PC-3 (cell line): ENCODE measurements around the gene SSBP2. TPM values are rescaled to one million over a fixed set of nuclear protein-coding genes. Genes with fewer than 3 reads are reported as not detected.

ENCODE experiments used
- ATAC-seq: fragments of 200-7000 bp; cut with Tn5 transposase; 2 replicates; pipeline ENCODE4 v1.9.1; 2020; ENCODE audit warnings: mild to moderate bottlenecking, moderate library complexity
- BruUV-seq: library from RNA; stranded (reverse); fragments of 400-500 nt; replicated peaks from 2 replicates; lab custom pipeline; 2021; lab: Mats Ljungman, UMichigan
- CTCF ChIA-PET: fragments of 300-600 bp; sonication (Branson Sonifier 250); formaldehyde crosslinking; loops from one replicate; lab custom pipeline; 2022; ENCODE audit warnings: antibody characterized with exemption; lab: Charles Lee
- POLR2A ChIA-PET: fragments of 300-600 bp; sonication (Branson Sonifier 250); formaldehyde crosslinking; loops from one replicate; lab custom pipeline; 2022; ENCODE audit warnings: antibody characterized with exemption; ENCODE audit not compliant: unreplicated experiment; lab: Charles Lee
- DNase-seq: peaks from one replicate; pipeline ENCODE4 v3.0.0-alpha.2; 2015
- H2AFZ ChIP-seq: fragments of 300-600 bp; sonication (generic); 2 replicates; pipeline ENCODE4 v1.6.0; 2016; ENCODE audit warnings: antibody characterized with exemption, low read length
- H3F3A ChIP-seq: fragments of 300-600 bp; sonication (generic); one replicate; pipeline ENCODE4 v1.6.0; 2017; ENCODE audit warnings: antibody characterized with exemption, low read length, control low read depth, mild to moderate bottlenecking; ENCODE audit not compliant: unreplicated experiment
- H3K27ac ChIP-seq: fragments of 300-600 bp; sonication (generic); 2 replicates; pipeline ENCODE4 v1.5.1; 2016; ENCODE audit warnings: mild to moderate bottlenecking, low read length
- H3K27me3 ChIP-seq: fragments of 300-600 bp; sonication (generic); 2 replicates; pipeline ENCODE4 v1.6.1; 2016; ENCODE audit warnings: low read length, mixed read lengths
- H3K36me3 ChIP-seq: fragments of 300-600 bp; sonication (generic); 2 replicates; pipeline ENCODE4 v1.6.1; 2016; ENCODE audit warnings: low read depth, mixed run types, low read length, mixed read lengths
- H3K4me1 ChIP-seq: fragments of 300-600 bp; sonication (generic); 2 replicates; pipeline ENCODE4 v1.5.1; 2016; ENCODE audit warnings: low read length; ENCODE audit not compliant: insufficient read depth
- H3K4me2 ChIP-seq: fragments of 300-600 bp; sonication (generic); 2 replicates; pipeline ENCODE4 v1.6.0; 2016; ENCODE audit warnings: low read length
- H3K4me3 ChIP-seq: fragments of 300-600 bp; sonication (generic); 2 replicates; pipeline ENCODE4 v1.5.1; 2016; ENCODE audit warnings: mild to moderate bottlenecking, low read length, mixed read lengths
- H3K79me2 ChIP-seq: fragments of 300-600 bp; sonication (generic); 2 replicates; pipeline ENCODE4 v1.6.1; 2017; ENCODE audit warnings: low read length, mixed read lengths
- H3K9ac ChIP-seq: fragments of 300-600 bp; sonication (generic); 2 replicates; pipeline ENCODE4 v1.6.0; 2016; ENCODE audit warnings: mild to moderate bottlenecking, low read length
- H3K9me2 ChIP-seq: fragments of 300-600 bp; sonication (generic); replicated peaks from 2 replicates; pipeline ENCODE4 v1.6.1; 2016; ENCODE audit warnings: mixed run types, low read length, mixed read lengths
- H3K9me3 ChIP-seq: fragments of 300-600 bp; sonication (generic); 2 replicates; pipeline ENCODE4 v1.6.1; 2016; ENCODE audit warnings: low read length, mixed read lengths
- H4K20me1 ChIP-seq: fragments of 300-600 bp; sonication (generic); 2 replicates; pipeline ENCODE4 v1.6.1; 2016; ENCODE audit warnings: low read length, mixed read lengths
- EZH2 ChIP-seq: fragments of 300-600 bp; sonication (generic); IDR thresholded peaks from one replicate; pipeline ENCODE4 v1.6.1; 2017; ENCODE audit warnings: antibody characterized with exemption, mild to moderate bottlenecking, low read length; ENCODE audit not compliant: unreplicated experiment
- EZH2phosphoT487 ChIP-seq: fragments of 300-600 bp; sonication (generic); IDR thresholded peaks from 2 replicates; pipeline ENCODE4 v1.6.1; 2018; ENCODE audit warnings: mild to moderate bottlenecking, antibody characterized with exemption, low read length, borderline replicate concordance
- intact Hi-C: fragments of 100-400 bp; cut with micrococcal nuclease; formaldehyde crosslinking; loops from 2 replicates; pipeline ENCODE4 v1.9.0; 2023
- total RNA-seq: library from RNA; depleted of rRNA; stranded (reverse); fragments of >200 nt; gene quantifications from 2 replicates; pipeline ENCODE4 v1.2.3, GENCODE V29; 2014
- TF ChIP-seq, protein P1 (sequence below): fragments of 300-600 bp; sonication (generic); conservative IDR thresholded peaks from 2 replicates; pipeline ENCODE4 v1.5.1; 2017; ENCODE audit warnings: antibody characterized with exemption, low read depth, mild to moderate bottlenecking, low read length

SSBP2 gene
- total RNA-seq, 1 experiment from 2014 or later: 5.8 TPM

DNA sequence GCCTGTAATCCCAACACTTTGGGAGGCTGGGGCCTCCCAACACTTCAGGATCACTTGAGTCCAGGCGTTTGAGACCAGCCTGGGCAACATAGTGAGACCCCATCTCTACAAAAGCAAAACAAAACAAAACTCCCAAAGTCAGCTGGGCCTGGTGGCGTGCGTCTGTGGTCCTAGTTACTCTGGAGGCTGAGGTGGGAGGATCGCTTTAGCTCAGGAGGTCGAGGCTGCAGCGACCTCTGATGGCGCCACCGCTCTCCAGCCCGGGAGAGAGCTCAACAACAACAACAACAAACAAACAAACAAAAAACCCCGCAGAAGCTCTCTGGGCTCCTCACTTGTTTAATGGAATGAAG is 357.5 kb downstream of the SSBP2 start:
- H3K27me3 ChIP-seq: no peaks in the 10 kb centered on the region
- BruUV-seq: no TSS peak
- H3K79me2 ChIP-seq: no peaks in the 10 kb centered on the region
- H3K4me3 ChIP-seq: peak overlapping the region; percentile 55
- H3F3A ChIP-seq: no peaks in the 10 kb centered on the region
- H3K27ac ChIP-seq: no peak overlapping the region
- H3K9me3 ChIP-seq: no peaks in the 10 kb centered on the region
- no peaks in the 10 kb centered on the region for H4K20me1 ChIP-seq
- ChIA-PET POLR2A (interaction anchor here (0.6 kb wide), 1 partner anchor 75 kb away, joined by 3 read pairs; no protein-coding TSS in a partner anchor), CTCF (no interaction called here)
- H3K36me3 ChIP-seq: no peaks in the 10 kb centered on the region
- TF ChIP-seq EZH2 (no peak), EZH2phosphoT487 (no peak)
- TF ChIP-seq, protein P1, sequence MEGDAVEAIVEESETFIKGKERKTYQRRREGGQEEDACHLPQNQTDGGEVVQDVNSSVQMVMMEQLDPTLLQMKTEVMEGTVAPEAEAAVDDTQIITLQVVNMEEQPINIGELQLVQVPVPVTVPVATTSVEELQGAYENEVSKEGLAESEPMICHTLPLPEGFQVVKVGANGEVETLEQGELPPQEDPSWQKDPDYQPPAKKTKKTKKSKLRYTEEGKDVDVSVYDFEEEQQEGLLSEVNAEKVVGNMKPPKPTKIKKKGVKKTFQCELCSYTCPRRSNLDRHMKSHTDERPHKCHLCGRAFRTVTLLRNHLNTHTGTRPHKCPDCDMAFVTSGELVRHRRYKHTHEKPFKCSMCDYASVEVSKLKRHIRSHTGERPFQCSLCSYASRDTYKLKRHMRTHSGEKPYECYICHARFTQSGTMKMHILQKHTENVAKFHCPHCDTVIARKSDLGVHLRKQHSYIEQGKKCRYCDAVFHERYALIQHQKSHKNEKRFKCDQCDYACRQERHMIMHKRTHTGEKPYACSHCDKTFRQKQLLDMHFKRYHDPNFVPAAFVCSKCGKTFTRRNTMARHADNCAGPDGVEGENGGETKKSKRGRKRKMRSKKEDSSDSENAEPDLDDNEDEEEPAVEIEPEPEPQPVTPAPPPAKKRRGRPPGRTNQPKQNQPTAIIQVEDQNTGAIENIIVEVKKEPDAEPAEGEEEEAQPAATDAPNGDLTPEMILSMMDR: no peak
- no peak for DNase-seq
- H3K4me2 ChIP-seq: peak overlapping the region; percentile 73
- no peak for ATAC-seq
- H2AFZ ChIP-seq: peak overlapping the region; percentile 68
- H3K9me2 ChIP-seq: no peaks in the 10 kb centered on the region
- no peaks in the 10 kb centered on the region for H3K4me1 ChIP-seq
- H3K9ac ChIP-seq: no peak overlapping the region
- intact Hi-C loops: no loop called here

DNA sequence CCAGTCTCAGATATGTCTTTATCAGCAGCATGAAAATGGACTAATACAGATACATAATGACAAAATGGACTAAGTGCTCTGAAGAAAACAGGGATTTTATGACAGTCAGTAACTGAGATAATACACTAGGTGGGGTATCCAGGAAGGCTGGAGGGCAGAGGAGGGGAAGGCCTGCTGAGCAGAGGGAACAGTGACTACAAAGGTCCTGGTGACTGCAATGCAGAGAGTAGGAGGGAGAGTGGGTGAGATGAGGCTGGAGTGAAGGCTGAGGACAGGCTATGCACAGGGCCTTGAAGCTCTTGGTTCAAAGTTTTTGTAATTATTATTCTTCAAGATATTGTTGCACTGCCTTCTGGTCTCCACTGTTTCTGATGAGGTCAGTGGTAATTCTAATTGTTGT is 361.9 kb downstream of the SSBP2 start:
- H3K4me3 ChIP-seq: no peak overlapping the region
- intact Hi-C loops: no loop called here
- no peak for ATAC-seq
- no peak overlapping the region for H3K9ac ChIP-seq
- no TSS peak for BruUV-seq
- H3K9me3 ChIP-seq: no peaks in the 10 kb centered on the region
- POLR2A ChIA-PET: no interaction called here
- no peak overlapping the region for H3K27ac ChIP-seq
- no peak overlapping the region for H2AFZ ChIP-seq
- CTCF ChIA-PET: no interaction called here
- no peaks in the 10 kb centered on the region for H3K27me3 ChIP-seq
- no peak overlapping the region for H3K4me2 ChIP-seq
- H3K79me2 ChIP-seq: no peaks in the 10 kb centered on the region
- TF ChIP-seq EZH2 (no peak), EZH2phosphoT487 (no peak)
- TF ChIP-seq, protein P1: no peak
- H3K36me3 ChIP-seq: no peaks in the 10 kb centered on the region
- no peaks in the 10 kb centered on the region for H3K4me1 ChIP-seq
- H3F3A ChIP-seq: no peaks in the 10 kb centered on the region
- no peak for DNase-seq
- no peaks in the 10 kb centered on the region for H4K20me1 ChIP-seq
- no peaks in the 10 kb centered on the region for H3K9me2 ChIP-seq

DNA sequence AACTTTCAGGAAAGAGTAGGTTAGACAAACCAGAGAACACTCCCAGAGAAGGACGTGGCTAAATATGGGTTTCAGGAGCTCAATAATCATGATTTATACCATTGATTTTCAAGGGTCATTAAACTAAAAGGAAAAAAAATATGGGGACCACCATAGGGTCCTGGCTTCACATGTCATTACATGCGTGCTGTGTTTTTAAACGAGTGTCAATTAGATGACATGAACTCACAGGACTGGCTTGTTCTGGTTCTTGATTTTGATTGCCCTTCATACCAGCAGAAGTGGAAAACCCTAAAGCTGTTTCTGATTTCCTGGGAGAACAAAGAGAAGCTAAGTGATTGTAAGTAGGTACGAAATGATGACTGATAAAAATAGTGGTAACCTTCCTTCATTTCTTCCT is 362.7 kb downstream of the SSBP2 start:
- DNase-seq (no peak), ATAC-seq (no peak)
- no peaks in the 10 kb centered on the region for H3K9me3 ChIP-seq
- no TSS peak for BruUV-seq
- no peaks in the 10 kb centered on the region for H3K36me3 ChIP-seq
- no peak overlapping the region for H2AFZ ChIP-seq
- H3K4me3 ChIP-seq: no peak overlapping the region
- H3K27me3 ChIP-seq: no peaks in the 10 kb centered on the region
- no peaks in the 10 kb centered on the region for H3K4me1 ChIP-seq
- no peaks in the 10 kb centered on the region for H3F3A ChIP-seq
- ChIA-PET CTCF (no interaction called here), POLR2A (no interaction called here)
- H3K4me2 ChIP-seq: no peak overlapping the region
- no peaks in the 10 kb centered on the region for H4K20me1 ChIP-seq
- TF ChIP-seq, protein P1: no peak
- no peak for TF ChIP-seq EZH2phosphoT487
- TF ChIP-seq EZH2: no peak
- H3K79me2 ChIP-seq: no peaks in the 10 kb centered on the region
- no peak overlapping the region for H3K27ac ChIP-seq
- no peak overlapping the region for H3K9ac ChIP-seq
- no peaks in the 10 kb centered on the region for H3K9me2 ChIP-seq
- intact Hi-C loops: no loop called here
